ENCODE measurements around the gene DUOXA1. TPM values are rescaled to one million over a fixed set of nuclear protein-coding genes. Genes with fewer than 3 reads are reported as not detected.

The DUOXA1 gene
- total RNA-seq, 2 donors from 2014 or later: 0.88 to 1.3 TPM

GRCh38 chr15:45150997-45151396 lies 21.3 kb upstream of the DUOXA1 start:
- Histone ChIP-seq H3K27ac (no peak overlapping the region), H3K36me3 (no peaks in the 10 kb centered on the region), H3K4me3 (no peak overlapping the region), H3K4me1 (no peaks in the 10 kb centered on the region), H3K9ac (ENCODE audit: low read depth in 2 of 2, low read length in 2 of 2) (no peak overlapping the region), H3K27me3 (no peaks in the 10 kb centered on the region), H3K9me3 (no peaks in the 10 kb centered on the region)
- DNase-seq: no peak
- intact Hi-C loops (cut with DNase I): no loop called here
- TF ChIP-seq CTCF (IDR thresholded peaks at IDR 0.05): no peak

DNA sequence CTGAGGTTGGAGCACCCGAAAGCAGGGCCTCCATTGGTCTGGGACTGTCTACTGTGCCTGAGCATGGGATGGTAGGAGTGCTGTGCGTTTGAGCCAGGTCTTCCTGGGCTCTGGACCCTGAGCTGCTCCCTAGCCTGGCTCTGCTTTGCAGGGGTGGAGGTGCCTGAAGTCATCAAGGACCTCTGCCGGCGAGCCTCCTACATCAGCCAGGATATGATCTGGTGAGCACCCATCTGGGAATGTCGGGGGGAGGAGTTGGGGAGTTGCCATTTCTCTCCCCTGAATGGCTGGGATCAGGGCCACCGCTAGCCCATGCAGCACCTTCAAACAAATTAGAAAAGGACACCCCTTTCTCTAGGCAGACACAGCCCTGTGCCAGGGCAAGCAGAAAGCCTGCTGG lies 20.8 kb upstream of the DUOXA1 start:
- H3K36me3 ChIP-seq: no peaks in the 10 kb centered on the region
- H3K27me3 ChIP-seq: no peaks in the 10 kb centered on the region
- H3K4me1 ChIP-seq: no peaks in the 10 kb centered on the region
- no peak overlapping the region for H3K27ac ChIP-seq
- TF ChIP-seq CTCF (IDR thresholded peaks at IDR 0.05): no peak
- no peak for DNase-seq
- H3K9ac ChIP-seq (ENCODE audit: low read depth in 2 of 2, low read length in 2 of 2): no peak overlapping the region
- intact Hi-C loops (cut with DNase I): no loop called here
- no peak overlapping the region for H3K4me3 ChIP-seq
- H3K9me3 ChIP-seq: no peaks in the 10 kb centered on the region

DNA sequence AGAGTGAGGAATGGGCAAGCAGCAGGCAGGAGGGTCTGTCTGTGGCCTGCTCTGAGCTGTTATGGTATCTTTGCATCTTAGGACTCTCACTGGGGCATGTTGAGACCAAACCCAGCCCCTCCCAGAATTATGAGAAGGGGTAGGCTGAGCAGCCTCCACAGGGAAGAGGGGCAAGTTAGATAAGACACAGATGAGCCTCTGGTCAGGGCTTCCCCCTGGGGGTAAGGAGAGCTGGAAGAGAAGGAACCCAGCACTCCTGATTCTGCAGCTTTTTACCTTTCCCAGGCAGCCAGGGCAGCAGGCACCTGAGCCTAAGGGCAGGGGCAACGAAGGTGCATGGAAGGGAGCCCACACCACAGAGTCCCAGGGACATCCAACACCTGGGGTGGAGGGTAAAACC lies 19.4 kb upstream of the DUOXA1 start:
- no peaks in the 10 kb centered on the region for H3K36me3 ChIP-seq
- no peak overlapping the region for H3K4me3 ChIP-seq
- DNase-seq: no peak
- no peak for TF ChIP-seq CTCF (IDR thresholded peaks at IDR 0.05)
- intact Hi-C loops (cut with DNase I): no loop called here
- H3K4me1 ChIP-seq: no peaks in the 10 kb centered on the region
- H3K9me3 ChIP-seq: no peaks in the 10 kb centered on the region
- H3K9ac ChIP-seq (ENCODE audit: low read depth in 2 of 2, low read length in 2 of 2): no peak overlapping the region
- H3K27ac ChIP-seq: no peak overlapping the region
- H3K27me3 ChIP-seq: no peaks in the 10 kb centered on the region

- no peak for DNase-seq
Observed at GRCh38 chr15:45148076-45149059, 18.7 kb upstream of the DUOXA1 start.

GRCh38 chr15:45147606-45148005 lies 17.9 kb upstream of the DUOXA1 start:
- TF ChIP-seq CTCF (IDR thresholded peaks at IDR 0.05): no peak
- H3K9ac ChIP-seq (ENCODE audit: low read depth in 2 of 2, low read length in 2 of 2): no peak overlapping the region
- H3K27me3 ChIP-seq: no peaks in the 10 kb centered on the region
- H3K27ac ChIP-seq: no peak overlapping the region
- intact Hi-C loops (cut with DNase I): no loop called here
- H3K9me3 ChIP-seq: no peaks in the 10 kb centered on the region
- DNase-seq: no peak
- H3K36me3 ChIP-seq: no peaks in the 10 kb centered on the region
- no peak overlapping the region for H3K4me3 ChIP-seq
- H3K4me1 ChIP-seq: no peaks in the 10 kb centered on the region

More at GRCh38 chr15:45148076-45149059, 18.7 kb upstream of the DUOXA1 start:
- H3K27ac ChIP-seq: no peak overlapping the region
- H3K36me3 ChIP-seq: no peaks in the 10 kb centered on the region
- TF ChIP-seq CTCF (IDR thresholded peaks at IDR 0.05): no peak
- no peaks in the 10 kb centered on the region for H3K27me3 ChIP-seq
- H3K4me1 ChIP-seq: no peaks in the 10 kb centered on the region
- intact Hi-C loops (cut with DNase I): no loop called here
- H3K4me3 ChIP-seq: no peak overlapping the region
- H3K9ac ChIP-seq (ENCODE audit: low read depth in 2 of 2, low read length in 2 of 2): no peak overlapping the region
- no peaks in the 10 kb centered on the region for H3K9me3 ChIP-seq

Data from colonic mucosa (tissue), 4 donors.